ENCODE data around the gene PHC2.

- TF ChIP-seq CTCF (tag by site-specific recombination; IDR thresholded peaks at IDR 0.05) (no peak), GLI2 (tag by site-specific recombination; IDR thresholded peaks at IDR 0.05; ENCODE audit: borderline replicate concordance, low read depth) (no peak)
Observed at GRCh38 chr1:33310702-33311101, 120.2 kb downstream of the PHC2 start.
